SH-SY5Y (cell line): ENCODE measurements around the gene PPP1CA.

Experiments
- GATA2 ChIP-seq: IDR thresholded peaks from 2 replicates; pipeline ENCODE4 v1.6.1; 2011; ENCODE audit warnings: mild to moderate bottlenecking, low read depth, low read length
- GATA3 ChIP-seq: IDR thresholded peaks from 2 replicates; pipeline ENCODE4 v1.6.1; 2011; ENCODE audit warnings: low read depth, mild to moderate bottlenecking, low read length, moderate library complexity

DNA sequence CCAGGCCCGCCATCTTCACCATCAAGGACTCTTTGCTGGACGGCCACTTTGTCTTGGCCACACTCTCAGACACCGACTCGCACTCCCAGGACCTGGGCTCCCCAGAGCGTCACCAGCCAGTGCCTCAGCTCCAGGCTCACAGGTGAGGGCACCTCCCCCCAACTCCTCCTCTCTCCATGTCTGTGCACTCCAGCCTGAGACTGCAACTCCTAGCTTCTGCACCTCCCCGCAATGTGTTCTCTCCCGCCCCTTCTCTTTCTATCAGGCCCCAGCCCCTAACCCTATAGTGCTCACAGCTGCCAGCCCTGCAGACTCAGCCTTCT is 5.4 kb downstream of the PPP1CA start:
- no peak for TF ChIP-seq GATA3
- TF ChIP-seq GATA2, result no peak
